Measurements from ENCODE around the gene CD4. TPM values are rescaled to one million over a fixed set of nuclear protein-coding genes. Genes with fewer than 3 reads are reported as not detected.

CD4 gene
- polyA plus RNA-seq, 1 of the 3 experiments (the other 2 are of a cell fraction): 0.02 TPM

- CTCF ChIA-PET: interaction anchor here (0.9 to 1.9 kb wide), 4 partner anchors 29 to 60 kb away, joined by 3 to 10 read pairs (median 6); partner anchors contain the start of gene MLF2
- DNase-seq: no peak
- no peaks in the 10 kb centered on the region for H3K9me3 ChIP-seq
Observed at GRCh38 chr12:6796576-6796975, 7.2 kb downstream of the CD4 start.

More at GRCh38 chr12:6796576-6796975, 7.2 kb downstream of the CD4 start:
- Histone ChIP-seq H3K27ac (ENCODE audit: low read depth in 2 of 2, low read length in 1 of 2) (no peak overlapping the region), H3K4me2 (no peak overlapping the region), H3K4me3 (ENCODE audit: low read depth in 2 of 2, low read length in 1 of 2) (no peak overlapping the region), H3K9ac (no peak overlapping the region), H4K20me1 (ENCODE audit: insufficient read depth) (no peaks in the 10 kb centered on the region), H3K9me2 (no peaks in the 10 kb centered on the region), H2AFZ (ENCODE audit: low read depth) (no peak overlapping the region), H3K36me3 (replicated peaks in 1 of 2; ENCODE audit: control insufficient read depth in 1 of 2, insufficient read depth in 2 of 2, low read length in 1 of 2) (no peaks in the 10 kb centered on the region), H3K27me3 (ENCODE audit: insufficient read depth) (no peaks in the 10 kb centered on the region), H3K79me2 (ENCODE audit: insufficient read depth) (no peaks in the 10 kb centered on the region), H3F3A (replicated peaks; ENCODE audit: insufficient read depth) (no peaks in the 10 kb centered on the region), H3K4me1 (ENCODE audit: control insufficient read depth in 1 of 2, insufficient read depth in 2 of 2, low read depth in 1 of 2, low read length in 1 of 2) (peaks cover 0 to 9% of the 10 kb centered on the region in 2 experiments; a peak in 1 of 4 replicates)
- TF ChIP-seq ELF1 (IDR thresholded peaks at IDR 0.05) (no peak), YY1 (IDR thresholded peaks at IDR 0.05; ENCODE audit: low read depth) (no peak), GABPA (IDR thresholded peaks at IDR 0.05; ENCODE audit: low read depth) (no peak), CTCF (IDR thresholded peaks at IDR 0.05) (no peak), TEAD4 (IDR thresholded peaks at IDR 0.05; ENCODE audit: borderline replicate concordance, insufficient read depth) (no peak), FOSL2 (IDR thresholded peaks at IDR 0.05; ENCODE audit: borderline replicate concordance, low read depth) (no peak), NRF1 (IDR thresholded peaks at IDR 0.05; ENCODE audit: low read depth, low read length) (no peak), NFIC (IDR thresholded peaks at IDR 0.05; ENCODE audit: borderline replicate concordance) (no peak), EZH2phosphoT487 (IDR thresholded peaks at IDR 0.05; ENCODE audit: borderline replicate concordance, low read depth) (no peak), MEF2A (IDR thresholded peaks at IDR 0.05; ENCODE audit: borderline replicate concordance, low read depth) (no peak), TAF1 (IDR thresholded peaks at IDR 0.05; ENCODE audit: borderline replicate concordance, low read depth, low read length) (no peak), POLR2AphosphoS5 (IDR thresholded peaks at IDR 0.05; ENCODE audit: low read depth, low read length) (no peak), EP300 (IDR thresholded peaks at IDR 0.05; ENCODE audit: borderline replicate concordance in 1 of 2, low read depth in 1 of 2, low read length in 1 of 2) (no peak), RXRA (IDR thresholded peaks at IDR 0.05; ENCODE audit: borderline replicate concordance, low read depth) (no peak), CHD2 (IDR thresholded peaks at IDR 0.05; ENCODE audit: low read length, partially characterized antibody) (no peak)
- TF ChIP-seq, protein P1, sequence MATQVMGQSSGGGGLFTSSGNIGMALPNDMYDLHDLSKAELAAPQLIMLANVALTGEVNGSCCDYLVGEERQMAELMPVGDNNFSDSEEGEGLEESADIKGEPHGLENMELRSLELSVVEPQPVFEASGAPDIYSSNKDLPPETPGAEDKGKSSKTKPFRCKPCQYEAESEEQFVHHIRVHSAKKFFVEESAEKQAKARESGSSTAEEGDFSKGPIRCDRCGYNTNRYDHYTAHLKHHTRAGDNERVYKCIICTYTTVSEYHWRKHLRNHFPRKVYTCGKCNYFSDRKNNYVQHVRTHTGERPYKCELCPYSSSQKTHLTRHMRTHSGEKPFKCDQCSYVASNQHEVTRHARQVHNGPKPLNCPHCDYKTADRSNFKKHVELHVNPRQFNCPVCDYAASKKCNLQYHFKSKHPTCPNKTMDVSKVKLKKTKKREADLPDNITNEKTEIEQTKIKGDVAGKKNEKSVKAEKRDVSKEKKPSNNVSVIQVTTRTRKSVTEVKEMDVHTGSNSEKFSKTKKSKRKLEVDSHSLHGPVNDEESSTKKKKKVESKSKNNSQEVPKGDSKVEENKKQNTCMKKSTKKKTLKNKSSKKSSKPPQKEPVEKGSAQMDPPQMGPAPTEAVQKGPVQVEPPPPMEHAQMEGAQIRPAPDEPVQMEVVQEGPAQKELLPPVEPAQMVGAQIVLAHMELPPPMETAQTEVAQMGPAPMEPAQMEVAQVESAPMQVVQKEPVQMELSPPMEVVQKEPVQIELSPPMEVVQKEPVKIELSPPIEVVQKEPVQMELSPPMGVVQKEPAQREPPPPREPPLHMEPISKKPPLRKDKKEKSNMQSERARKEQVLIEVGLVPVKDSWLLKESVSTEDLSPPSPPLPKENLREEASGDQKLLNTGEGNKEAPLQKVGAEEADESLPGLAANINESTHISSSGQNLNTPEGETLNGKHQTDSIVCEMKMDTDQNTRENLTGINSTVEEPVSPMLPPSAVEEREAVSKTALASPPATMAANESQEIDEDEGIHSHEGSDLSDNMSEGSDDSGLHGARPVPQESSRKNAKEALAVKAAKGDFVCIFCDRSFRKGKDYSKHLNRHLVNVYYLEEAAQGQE (IDR thresholded peaks at IDR 0.05; ENCODE audit: low read depth, low read length): no peak
- TF ChIP-seq, protein P2, sequence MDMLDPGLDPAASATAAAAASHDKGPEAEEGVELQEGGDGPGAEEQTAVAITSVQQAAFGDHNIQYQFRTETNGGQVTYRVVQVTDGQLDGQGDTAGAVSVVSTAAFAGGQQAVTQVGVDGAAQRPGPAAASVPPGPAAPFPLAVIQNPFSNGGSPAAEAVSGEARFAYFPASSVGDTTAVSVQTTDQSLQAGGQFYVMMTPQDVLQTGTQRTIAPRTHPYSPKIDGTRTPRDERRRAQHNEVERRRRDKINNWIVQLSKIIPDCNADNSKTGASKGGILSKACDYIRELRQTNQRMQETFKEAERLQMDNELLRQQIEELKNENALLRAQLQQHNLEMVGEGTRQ (IDR thresholded peaks at IDR 0.05; ENCODE audit: borderline replicate concordance, low read depth, low read length): no peak
- 69% methylated on average over 4 of the region's 4 CpGs for WGBS (ENCODE audit: low lambda C conversion rate)
- POLR2A ChIA-PET: no interaction called here
